H1 (cell line): ENCODE data around the gene TMEM168.

Experiments used
- CBX5 ChIP-seq: fragments of 300-800, 300-1000 bp; sonication (generic); IDR thresholded peaks from 2 replicates; pipeline ENCODE4 v1.7.1; 2016; ENCODE audit warnings: antibody characterized with exemption, low read length, low read depth
- CTCF ChIP-seq, 3 experiments: IDR thresholded peaks; 1 replicate in 2 of 3; 2 replicates in 1 of 3; pipeline versions ENCODE4 v1.5.1 to v1.6.1; 2011; ENCODE audit warnings: low read length in 3 of 3, mild to moderate bottlenecking in 3 of 3, inconsistent platforms in 2 of 3, low read depth in 1 of 3, moderate library complexity in 1 of 3; ENCODE audit not compliant: insufficient read depth in 1 of 3; ENCODE audit errors: control extremely low read depth in 1 of 3
- GTF2F1 ChIP-seq: IDR thresholded peaks from 2 replicates; pipeline ENCODE4 v1.6.1; 2012; ENCODE audit warnings: low read depth, low read length, improper control_type of control experiment, borderline replicate concordance
- JUND ChIP-seq: IDR thresholded peaks from 2 replicates; pipeline ENCODE4 v1.6.1; 2011; ENCODE audit warnings: mild to moderate bottlenecking, improper control_type of control experiment, low read length
- MAX ChIP-seq: IDR thresholded peaks from 2 replicates; pipeline ENCODE4 v1.6.1; 2012; ENCODE audit warnings: inconsistent platforms
- NANOG ChIP-seq: IDR thresholded peaks from 2 replicates; pipeline ENCODE4 v1.6.1; 2011; ENCODE audit warnings: low read length, low read depth, mild to moderate bottlenecking, inconsistent platforms; ENCODE audit not compliant: insufficient read depth, poor library complexity, severe bottlenecking
- POLR2A ChIP-seq, 2 experiments: IDR thresholded peaks; 1 replicate in 1 of 2; 2 replicates in 1 of 2; pipeline ENCODE4 v1.6.1; 2011; ENCODE audit warnings: low read depth in 2 of 2, low read length in 2 of 2, mild to moderate bottlenecking in 2 of 2; ENCODE audit errors: control extremely low read depth in 1 of 2
- RAD21 ChIP-seq, 2 experiments: IDR thresholded peaks in 1 of 2; conservative IDR thresholded peaks in 1 of 2; 2 replicates each; pipeline ENCODE4 v1.6.1; 2011; ENCODE audit warnings: low read depth in 2 of 2, low read length in 2 of 2, improper control_type of control experiment in 1 of 2, inconsistent platforms in 1 of 2, mild to moderate bottlenecking in 1 of 2, moderate library complexity in 1 of 2
- SP1 ChIP-seq: IDR thresholded peaks from 2 replicates; pipeline ENCODE4 v1.6.1; 2011; ENCODE audit warnings: low read depth, low read length
- TAF1 ChIP-seq: IDR thresholded peaks from 2 replicates; pipeline ENCODE4 v1.6.1; 2011; ENCODE audit warnings: mild to moderate bottlenecking, low read depth, low read length
- ZNF274 ChIP-seq: IDR thresholded peaks from 2 replicates; pipeline ENCODE4 v1.7.0; 2012; ENCODE audit warnings: low read length, borderline replicate concordance; ENCODE audit errors: extremely low read depth

- no peak for TF ChIP-seq TAF1
- no peak for TF ChIP-seq ZNF274
- no peak for TF ChIP-seq NANOG
- no peak for TF ChIP-seq GTF2F1
- TF ChIP-seq CTCF (IDR thresholded peaks at IDR 0.05; ENCODE audit: control extremely low read depth in 1 of 3, insufficient read depth in 1 of 3, low read depth in 1 of 3, low read length in 3 of 3), result no peak
- no peak for TF ChIP-seq POLR2A (IDR thresholded peaks at IDR 0.05; ENCODE audit: control extremely low read depth in 1 of 2, low read depth in 2 of 2, low read length in 2 of 2)
- TF ChIP-seq RAD21 (IDR thresholded peaks at IDR 0.05 in 1 of 2, conservative IDR thresholded peaks at IDR 0.05 in 1 of 2; ENCODE audit: low read depth in 2 of 2, low read length in 2 of 2), result no peak
- no peak for TF ChIP-seq SP1
- no peak for TF ChIP-seq JUND
- TF ChIP-seq CBX5, result no peak
- no peak for TF ChIP-seq MAX
Observed at GRCh38 chr7:112723416-112723815, 66.8 kb downstream of the TMEM168 start.
